Uterus (tissue), 4 donors: ENCODE results near the gene MRPL46. TPM values are rescaled to one million over a fixed set of nuclear protein-coding genes. Genes with fewer than 3 reads are reported as not detected.

Experiments used
- DNase-seq, 2 donors: peaks; one replicate each; pipeline ENCODE4 v3.0.0-alpha.2; 2019 to 2020
- H3K27ac ChIP-seq, 2 donors: fragments of 200-600 bp; sonication (generic); 1 replicate in 1 of 2; 2 replicates in 1 of 2; pipeline ENCODE4 v1.5.1; 2016 to 2018
- H3K27me3 ChIP-seq, 2 donors: fragments of 200-600 bp; sonication (generic); one replicate each; pipeline ENCODE4 v1.5.1; 2018 to 2019; ENCODE audit warnings: control low read depth in 1 of 2
- H3K36me3 ChIP-seq, 2 donors: fragments of 200-600 bp; sonication (generic); one replicate each; pipeline ENCODE4 v1.5.1; 2019; ENCODE audit warnings: control low read depth in 1 of 2
- H3K4me1 ChIP-seq, 2 donors: fragments of 200-600 bp; sonication (generic); one replicate each; pipeline ENCODE4 v1.5.1; 2018 to 2019; ENCODE audit warnings: control low read depth in 1 of 2
- H3K4me3 ChIP-seq, 2 donors: fragments of 200-600 bp; sonication (generic); 1 replicate in 1 of 2; 2 replicates in 1 of 2; pipeline ENCODE4 v1.5.1; 2018 to 2019; ENCODE audit warnings: mild to moderate bottlenecking in 1 of 2
- H3K9me3 ChIP-seq, 2 donors: fragments of 200-600 bp; sonication (generic); one replicate each; pipeline ENCODE4 v1.5.1; 2019; ENCODE audit warnings: control low read depth in 1 of 2
- CTCF ChIP-seq, 4 experiments: fragments of 200-600 bp in 2 of 4; fragments of 450-650 bp in 2 of 4; sonication (generic) in 2 of 4; IDR thresholded peaks; one replicate each; pipeline ENCODE4 v1.5.1; 2016 to 2019; ENCODE audit warnings: antibody characterized with exemption in 4 of 4, mild to moderate bottlenecking in 2 of 4, moderate library complexity in 1 of 4
- POLR2A ChIP-seq, 2 donors: fragments of 450-650 bp; IDR thresholded peaks; one replicate each; pipeline ENCODE4 v1.6.1; 2016; ENCODE audit warnings: antibody characterized with exemption in 2 of 2, mild to moderate bottlenecking in 1 of 2, moderate library complexity in 1 of 2
- intact Hi-C: fragments of 100-400 bp; cut with DNase I; formaldehyde crosslinking; loops from one replicate; pipeline ENCODE4 v1.15.1; 2023; ENCODE audit warnings: low total_unique reads
- total RNA-seq, 4 donors: library from RNA; depleted of rRNA in 3 of 4; stranded (reverse); fragments of >200 nt in 3 of 4; gene quantifications; one replicate each; pipeline versions ENCODE4 v1.1.0 to v1.2.4, GENCODE V29; 2014 to 2023
- donor health status: DM: yes; HTN: yes; CAD: no.

The MRPL46 gene
- total RNA-seq, 4 donors from 2014 or later: 16.9 to 24.8 (median 21.5) TPM

GRCh38 chr15:88433046-88433685 is 34.0 kb downstream of the MRPL46 start:
- no peaks in the 10 kb centered on the region for H3K27me3 ChIP-seq
- DNase-seq: no peak

DNA sequence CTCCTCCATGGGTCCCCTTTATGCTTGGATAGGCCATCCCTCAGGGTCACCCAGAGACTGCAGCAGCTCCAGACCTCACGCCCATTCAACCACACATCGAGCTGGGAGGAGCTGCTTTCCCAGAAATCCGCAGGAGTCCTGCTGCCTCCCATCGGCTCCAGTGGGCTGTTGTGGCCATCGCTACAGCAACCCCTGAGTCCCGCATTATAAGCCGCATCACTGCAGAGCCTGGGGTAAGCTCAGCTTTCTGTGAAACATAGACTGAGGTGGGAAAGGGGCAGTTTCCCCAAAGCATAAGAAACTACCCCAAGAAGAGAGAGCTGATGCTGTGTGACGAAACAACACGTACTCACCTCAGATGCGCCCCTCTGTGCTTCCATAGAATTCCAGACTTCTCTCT is 35.7 kb downstream of the MRPL46 start:
- intact Hi-C loops: no loop called here
- no peaks in the 10 kb centered on the region for H3K36me3 ChIP-seq
- H3K4me1 ChIP-seq: no peaks in the 10 kb centered on the region
- no peak for TF ChIP-seq CTCF (IDR thresholded peaks at IDR 0.05)
- TF ChIP-seq POLR2A (IDR thresholded peaks at IDR 0.05): no peak
- DNase-seq: no peak
- H3K27me3 ChIP-seq: no peaks in the 10 kb centered on the region
- H3K4me3 ChIP-seq: no peak overlapping the region
- no peaks in the 10 kb centered on the region for H3K9me3 ChIP-seq
- H3K27ac ChIP-seq: no peak overlapping the region

More at GRCh38 chr15:88433046-88433685, 34.0 kb downstream of the MRPL46 start:
- Histone ChIP-seq H3K4me3 (no peak overlapping the region), H3K4me1 (no peaks in the 10 kb centered on the region), H3K27ac (no peak overlapping the region), H3K36me3 (no peaks in the 10 kb centered on the region), H3K9me3 (no peaks in the 10 kb centered on the region)
- intact Hi-C loops: no loop called here
- no peak for TF ChIP-seq CTCF (IDR thresholded peaks at IDR 0.05)
- TF ChIP-seq POLR2A (IDR thresholded peaks at IDR 0.05): no peak

GRCh38 chr15:88430051-88430450 is 37.1 kb downstream of the MRPL46 start:
- Histone ChIP-seq H3K36me3 (no peaks in the 10 kb centered on the region), H3K27ac (no peak overlapping the region), H3K27me3 (no peaks in the 10 kb centered on the region), H3K9me3 (no peaks in the 10 kb centered on the region), H3K4me1 (no peaks in the 10 kb centered on the region), H3K4me3 (no peak overlapping the region)
- DNase-seq: no peak
- intact Hi-C loops: no loop called here
- TF ChIP-seq POLR2A (IDR thresholded peaks at IDR 0.05) (no peak), CTCF (IDR thresholded peaks at IDR 0.05) (no peak)

DNA sequence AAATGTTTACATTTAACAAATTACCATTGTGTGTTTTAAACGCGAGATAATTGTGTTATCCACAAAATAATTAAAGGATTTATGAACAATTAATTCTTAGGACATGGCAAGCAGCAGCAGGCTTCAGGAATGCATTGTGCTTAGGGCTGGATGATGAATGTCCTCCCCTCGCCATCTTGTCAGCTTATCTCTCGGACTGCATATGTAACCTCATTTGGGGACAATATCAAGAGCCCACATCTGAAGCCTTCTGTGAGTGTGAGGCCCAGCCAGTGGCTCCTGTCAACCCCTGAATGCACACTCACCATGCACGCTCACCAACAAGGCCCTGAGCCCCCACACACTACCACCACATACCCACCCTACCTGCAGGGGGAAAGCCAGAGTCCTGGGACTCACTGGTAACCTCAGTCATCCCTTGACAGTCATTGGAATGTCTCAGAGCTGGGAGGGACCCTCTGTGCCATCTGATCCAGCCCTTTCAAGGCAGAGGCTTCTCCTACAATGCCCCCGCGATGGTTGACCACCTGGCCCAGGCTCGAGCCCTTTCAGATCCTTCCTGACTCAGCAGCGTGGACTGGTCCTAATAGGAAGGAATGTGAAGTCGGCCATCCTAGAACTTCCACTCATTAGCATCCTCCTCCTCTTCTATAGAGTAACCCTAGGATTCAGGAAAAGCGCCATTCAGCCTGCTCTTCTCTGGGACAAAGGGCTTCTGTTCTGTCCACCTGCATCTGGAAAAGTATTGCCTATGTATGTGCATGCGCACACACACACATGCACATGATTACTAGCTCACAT is 38.2 kb downstream of the MRPL46 start:
- Histone ChIP-seq H3K4me1 (no peaks in the 10 kb centered on the region), H3K36me3 (no peaks in the 10 kb centered on the region), H3K4me3 (no peak overlapping the region), H3K27me3 (no peaks in the 10 kb centered on the region), H3K9me3 (no peaks in the 10 kb centered on the region), H3K27ac (no peak overlapping the region)
- intact Hi-C loops: no loop called here
- TF ChIP-seq CTCF (IDR thresholded peaks at IDR 0.05): no peak
- TF ChIP-seq POLR2A (IDR thresholded peaks at IDR 0.05): no peak
- no peak for DNase-seq

- DNase-seq: no peak
- intact Hi-C loops: no loop called here
- Histone ChIP-seq H3K27me3 (no peaks in the 10 kb centered on the region), H3K4me1 (no peaks in the 10 kb centered on the region), H3K36me3 (no peaks in the 10 kb centered on the region), H3K4me3 (no peak overlapping the region), H3K27ac (no peak overlapping the region), H3K9me3 (no peaks in the 10 kb centered on the region)
- TF ChIP-seq POLR2A (IDR thresholded peaks at IDR 0.05): no peak
Measured at GRCh38 chr15:88428053-88428452, 39.1 kb downstream of the MRPL46 start.
